Right atrium auricular region (tissue), 2 donors: ENCODE data around the gene SELENOO. TPM values are rescaled to one million over a fixed set of nuclear protein-coding genes. Genes with fewer than 3 reads are reported as not detected.

Experiments used
- DNase-seq: peaks from one replicate; pipeline ENCODE4 v3.0.0-alpha.2; 2019; ENCODE audit warnings: low spot score
- H3K27ac ChIP-seq, 2 donors: fragments of 200-600 bp; sonication (generic); 1 replicate in 1 of 2; 2 replicates in 1 of 2; pipeline ENCODE4 v1.5.1; 2016 to 2019
- H3K27me3 ChIP-seq, 2 donors: fragments of 200-600 bp; sonication (generic); one replicate each; pipeline versions ENCODE4 v1.5.1 to v1.6.0; 2017 to 2019
- H3K36me3 ChIP-seq: fragments of 200-600 bp; sonication (generic); one replicate; pipeline ENCODE4 v1.5.1; 2016
- H3K4me1 ChIP-seq, 2 donors: fragments of 200-600 bp; sonication (generic); one replicate each; pipeline versions ENCODE4 v1.5.1 to v1.6.0; 2017 to 2019
- H3K4me3 ChIP-seq, 2 donors: fragments of 200-600 bp; sonication (generic); 1 replicate in 1 of 2; 2 replicates in 1 of 2; pipeline ENCODE4 v1.5.1; 2017 to 2019; ENCODE audit warnings: mild to moderate bottlenecking in 1 of 2, moderate library complexity in 1 of 2
- H3K9me3 ChIP-seq, 2 donors: fragments of 200-600 bp; sonication (generic); one replicate each; pipeline ENCODE4 v1.5.1; 2019
- total RNA-seq, 2 donors: library from RNA; depleted of rRNA; stranded (reverse); fragments of >200 nt; gene quantifications; one replicate each; pipeline ENCODE4 v1.1.0, GENCODE V29; 2016
- TF ChIP-seq, protein P1 (sequence below), 2 donors: fragments of 200-600 bp; sonication (generic); IDR thresholded peaks; one replicate each; pipeline ENCODE4 v1.5.1; 2019; ENCODE audit warnings: antibody characterized with exemption in 2 of 2

SELENOO gene
- total RNA-seq, 2 donors from 2014 or later = 18.0 to 20.0 TPM

DNA sequence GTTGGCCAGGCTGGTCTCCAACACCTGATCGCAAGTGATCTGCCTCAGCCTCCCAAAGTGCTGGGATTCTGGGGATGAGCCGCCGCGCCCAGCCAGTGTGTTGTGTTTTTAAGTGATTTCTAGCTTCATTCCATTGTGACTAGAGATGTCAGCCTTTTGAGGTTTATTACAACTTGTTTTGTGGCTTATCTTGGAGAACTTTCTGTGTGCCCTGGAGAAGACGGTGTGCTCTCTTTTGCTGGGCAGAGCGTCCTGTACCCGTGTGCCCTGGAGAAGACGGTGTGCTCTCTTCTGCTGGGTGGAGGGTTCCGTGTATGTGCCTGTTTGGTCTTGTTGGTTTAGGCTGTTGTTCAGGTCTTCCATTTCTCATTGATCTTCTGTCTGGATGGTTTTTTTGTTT is 12.5 kb downstream of the SELENOO start:
- H3K27me3 ChIP-seq = no peaks in the 10 kb centered on the region

DNA sequence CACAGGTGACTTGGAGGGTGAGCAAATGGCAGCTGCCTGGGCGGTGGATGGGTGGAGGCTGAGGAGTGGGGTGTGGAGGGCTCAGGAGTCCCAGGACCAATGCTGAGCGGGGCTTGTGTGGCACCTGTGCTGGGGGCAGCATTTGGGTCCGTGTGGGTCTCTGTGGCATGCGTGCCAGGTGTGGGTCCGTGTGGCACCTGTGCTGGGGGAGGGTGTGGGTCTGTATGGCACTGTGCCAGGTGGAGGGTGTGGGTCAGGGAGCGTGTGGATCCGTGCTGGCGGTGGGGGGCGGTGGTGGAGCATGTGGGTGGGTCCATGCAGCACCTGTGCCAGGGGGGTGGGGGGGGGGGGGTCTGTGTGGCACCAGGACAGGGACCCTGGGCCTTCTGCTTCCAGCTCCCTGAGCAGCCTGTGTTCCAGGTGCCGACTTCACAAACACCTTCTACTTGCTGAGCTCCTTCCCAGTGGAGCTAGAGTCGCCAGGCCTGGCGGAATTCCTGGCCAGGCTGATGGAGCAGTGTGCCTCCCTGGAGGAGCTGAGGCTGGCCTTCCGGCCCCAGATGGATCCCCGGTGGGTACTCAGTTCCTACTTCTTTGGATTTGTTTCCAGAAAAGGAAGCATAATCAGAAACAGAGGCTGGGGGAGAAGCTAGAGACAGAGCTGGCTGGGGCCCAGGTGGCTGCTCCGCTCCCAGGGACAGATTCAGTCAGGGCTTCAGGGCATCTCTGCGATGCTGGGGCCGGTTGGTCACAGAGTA is 14.7 kb downstream of the SELENOO start:
- H3K27me3 ChIP-seq = no peaks in the 10 kb centered on the region
- peaks cover 0 to 4% of the 10 kb centered on the region in 2 donors for H3K4me1 ChIP-seq
- peaks cover 78% of the 10 kb centered on the region for H3K36me3 ChIP-seq
- H3K4me3 ChIP-seq = no peak overlapping the region
- DNase-seq = no peak
- no peak overlapping the region for H3K27ac ChIP-seq
- TF ChIP-seq, protein P1, sequence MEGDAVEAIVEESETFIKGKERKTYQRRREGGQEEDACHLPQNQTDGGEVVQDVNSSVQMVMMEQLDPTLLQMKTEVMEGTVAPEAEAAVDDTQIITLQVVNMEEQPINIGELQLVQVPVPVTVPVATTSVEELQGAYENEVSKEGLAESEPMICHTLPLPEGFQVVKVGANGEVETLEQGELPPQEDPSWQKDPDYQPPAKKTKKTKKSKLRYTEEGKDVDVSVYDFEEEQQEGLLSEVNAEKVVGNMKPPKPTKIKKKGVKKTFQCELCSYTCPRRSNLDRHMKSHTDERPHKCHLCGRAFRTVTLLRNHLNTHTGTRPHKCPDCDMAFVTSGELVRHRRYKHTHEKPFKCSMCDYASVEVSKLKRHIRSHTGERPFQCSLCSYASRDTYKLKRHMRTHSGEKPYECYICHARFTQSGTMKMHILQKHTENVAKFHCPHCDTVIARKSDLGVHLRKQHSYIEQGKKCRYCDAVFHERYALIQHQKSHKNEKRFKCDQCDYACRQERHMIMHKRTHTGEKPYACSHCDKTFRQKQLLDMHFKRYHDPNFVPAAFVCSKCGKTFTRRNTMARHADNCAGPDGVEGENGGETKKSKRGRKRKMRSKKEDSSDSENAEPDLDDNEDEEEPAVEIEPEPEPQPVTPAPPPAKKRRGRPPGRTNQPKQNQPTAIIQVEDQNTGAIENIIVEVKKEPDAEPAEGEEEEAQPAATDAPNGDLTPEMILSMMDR (IDR thresholded peaks at IDR 0.05) = no peak
- no peaks in the 10 kb centered on the region for H3K9me3 ChIP-seq

More for the DNA sequence above, 12.5 kb downstream of the SELENOO start:
- no peak overlapping the region for H3K27ac ChIP-seq
- TF ChIP-seq, protein P1 (IDR thresholded peaks at IDR 0.05) = no peak
- H3K4me1 ChIP-seq = peaks cover 0 to 11% of the 10 kb centered on the region in 2 donors
- no peak for DNase-seq
- H3K4me3 ChIP-seq = no peak overlapping the region
- no peaks in the 10 kb centered on the region for H3K9me3 ChIP-seq
- peaks cover 67% of the 10 kb centered on the region for H3K36me3 ChIP-seq

DNA sequence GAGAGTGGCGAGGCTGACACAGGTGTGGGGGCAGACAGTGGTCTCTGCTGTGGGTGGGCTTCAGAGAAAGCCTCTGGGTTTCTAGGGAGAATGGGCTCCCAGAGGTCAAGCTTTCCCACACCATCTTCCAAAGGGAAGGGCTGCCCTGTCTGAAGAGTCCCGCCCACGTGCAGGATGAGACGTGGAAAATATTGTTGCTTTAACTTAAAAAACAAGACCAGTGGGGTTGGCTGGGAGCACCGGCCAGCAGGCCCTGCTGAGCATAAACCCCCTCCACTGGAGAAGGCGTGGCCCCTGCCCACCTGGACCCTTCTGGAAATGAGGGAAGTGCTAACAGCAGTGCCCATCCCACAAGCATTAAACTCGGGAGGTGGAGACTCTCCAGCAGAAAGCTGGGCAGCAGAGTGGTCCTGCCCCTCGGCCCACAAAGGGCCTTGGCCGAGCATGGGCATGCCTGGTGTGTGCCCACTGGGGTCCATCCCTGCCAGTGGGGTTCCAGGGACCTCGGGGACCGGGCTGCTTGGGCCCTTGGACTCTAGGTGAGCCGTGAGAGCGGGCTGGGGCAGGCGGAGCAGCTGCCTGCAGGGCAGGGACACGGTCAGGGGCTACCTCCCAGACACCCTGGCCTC is 15.4 kb downstream of the SELENOO start:
- Histone ChIP-seq H3K36me3 (peaks cover 78% of the 10 kb centered on the region), H3K4me3 (no peak overlapping the region), H3K27me3 (no peaks in the 10 kb centered on the region), H3K4me1 (peaks cover 0 to 4% of the 10 kb centered on the region in 2 donors), H3K27ac (no peak overlapping the region), H3K9me3 (no peaks in the 10 kb centered on the region)
- no peak for DNase-seq
- TF ChIP-seq, protein P1 (IDR thresholded peaks at IDR 0.05) = no peak

DNA sequence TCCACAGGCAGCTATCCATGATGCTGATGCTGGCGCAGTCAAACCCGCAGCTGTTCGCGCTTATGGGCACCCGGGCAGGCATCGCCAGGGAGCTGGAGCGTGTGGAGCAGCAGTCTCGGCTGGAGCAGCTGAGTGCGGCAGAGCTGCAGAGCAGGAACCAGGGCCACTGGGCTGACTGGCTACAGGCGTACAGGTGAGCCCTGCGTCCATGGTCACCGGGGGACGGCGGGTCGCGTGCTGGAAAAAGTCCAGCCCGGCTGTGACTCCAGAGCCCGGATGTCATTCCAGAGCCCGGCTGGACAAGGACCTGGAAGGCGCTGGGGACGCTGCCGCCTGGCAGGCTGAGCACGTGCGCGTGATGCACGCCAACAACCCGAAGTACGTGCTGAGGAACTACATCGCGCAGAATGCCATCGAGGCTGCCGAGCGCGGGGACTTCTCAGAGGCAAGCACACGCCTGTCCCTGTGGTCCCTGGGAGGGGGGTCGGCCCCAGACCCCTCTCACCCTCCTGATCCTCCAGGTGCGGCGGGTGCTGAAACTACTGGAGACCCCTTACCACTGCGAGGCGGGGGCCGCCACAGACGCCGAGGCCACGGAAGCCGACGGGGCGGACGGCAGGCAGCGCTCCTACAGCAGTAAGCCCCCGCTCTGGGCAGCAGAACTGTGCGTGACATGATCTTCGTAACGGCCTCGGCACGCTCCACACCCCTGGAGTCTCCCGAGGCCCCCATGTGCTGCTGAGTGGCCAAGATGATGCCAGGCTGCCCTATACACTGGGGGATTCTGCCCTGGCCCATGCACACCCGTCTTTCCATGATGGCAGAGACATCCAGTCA is 16.1 kb downstream of the SELENOO start:
- peaks cover 0 to 4% of the 10 kb centered on the region in 2 donors for H3K4me1 ChIP-seq
- H3K36me3 ChIP-seq = peaks cover 84% of the 10 kb centered on the region
- H3K4me3 ChIP-seq = no peak overlapping the region
- TF ChIP-seq, protein P1 (IDR thresholded peaks at IDR 0.05) = no peak
- no peak overlapping the region for H3K27ac ChIP-seq
- no peak for DNase-seq
- H3K27me3 ChIP-seq = no peaks in the 10 kb centered on the region
- no peaks in the 10 kb centered on the region for H3K9me3 ChIP-seq

DNA sequence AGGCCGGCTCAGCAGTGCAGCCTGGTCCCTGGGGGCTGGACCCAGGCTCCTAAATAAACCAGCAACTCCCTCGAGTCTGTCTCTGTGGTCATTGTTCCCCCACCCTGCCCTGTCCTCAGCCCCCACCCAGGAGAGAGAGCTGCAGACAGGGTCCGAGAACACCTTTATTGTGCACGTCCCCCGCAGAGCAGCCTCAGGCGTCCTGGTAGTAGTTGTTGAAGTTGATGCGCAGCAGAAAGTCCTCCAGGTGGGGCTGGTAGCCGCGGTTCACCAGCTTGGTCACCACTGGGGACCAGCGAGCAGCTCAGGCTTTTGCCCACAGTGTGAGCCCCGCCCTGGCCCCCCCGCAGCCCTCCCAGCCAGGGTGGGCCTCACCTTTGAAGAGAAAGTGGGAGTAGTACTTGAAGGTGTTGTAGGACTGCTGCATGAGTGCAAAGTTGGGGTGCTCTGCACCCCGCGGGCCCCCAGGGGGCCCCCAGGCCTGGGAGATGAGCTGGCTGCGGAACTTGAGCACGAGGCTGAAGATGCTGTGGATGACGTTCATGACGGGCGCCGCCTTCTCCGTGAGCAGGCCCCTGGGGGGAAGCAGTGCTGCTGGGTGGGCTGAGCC is 16.8 kb downstream of the SELENOO start:
- DNase-seq = no peak
- H3K4me1 ChIP-seq = peaks cover 0 to 4% of the 10 kb centered on the region in 2 donors
- H3K36me3 ChIP-seq = peaks cover 86% of the 10 kb centered on the region
- TF ChIP-seq, protein P1 (IDR thresholded peaks at IDR 0.05) = no peak
- H3K9me3 ChIP-seq = no peaks in the 10 kb centered on the region
- H3K27me3 ChIP-seq = no peaks in the 10 kb centered on the region
- no peak overlapping the region for H3K4me3 ChIP-seq
- no peak overlapping the region for H3K27ac ChIP-seq
